ENCODE data around the gene TCF12. TPM values are rescaled to one million over a fixed set of nuclear protein-coding genes. Genes with fewer than 3 reads are reported as not detected.

Gene TCF12
- total and polyA plus RNA-seq, 2 of the 8 experiments (the other 6 are each of a cell fraction or from before 2014, with no cell fraction given) = 85.8 to 101 TPM

GRCh38 chr15:57330619-57331340 is 412.3 kb downstream of the TCF12 start:
- Histone ChIP-seq H3K18ac (ENCODE audit: extremely low read depth, low read length) (no peak overlapping the region), H4K91ac (replicated peaks; ENCODE audit: insufficient read length, low read length) (no peak overlapping the region), H3K56ac (replicated peaks; ENCODE audit: insufficient read length, low read depth, low read length) (no peak overlapping the region), H3K36me3 (ENCODE audit: control insufficient read depth in 2 of 4, insufficient read depth in 4 of 4, low read length in 3 of 4) (no peaks in the 10 kb centered on the region), H3K23me2 (ENCODE audit: low read depth, low read length) (no peaks in the 10 kb centered on the region), H2BK120ac (replicated peaks; ENCODE audit: low read depth, low read length) (no peak overlapping the region), H3K79me2 (ENCODE audit: control insufficient read depth in 1 of 2, insufficient read depth in 2 of 2, low read length in 2 of 2) (no peaks in the 10 kb centered on the region), H3K14ac (ENCODE audit: insufficient read length) (no peak overlapping the region), H2BK20ac (ENCODE audit: low read length) (no peak overlapping the region), H4K5ac (ENCODE audit: insufficient read length, low read depth, low read length) (no peak overlapping the region), H3K9ac (replicated peaks in 1 of 4; ENCODE audit: extremely low read depth in 1 of 4, low read depth in 3 of 4, low read length in 3 of 4) (no peak overlapping the region), H3K27me3 (replicated peaks in 1 of 4; ENCODE audit: control insufficient read depth in 3 of 4, extremely low read depth in 1 of 4, insufficient read depth in 3 of 4, low read length in 3 of 4) (no peaks in the 10 kb centered on the region; a peak in 1 of 7 replicates), H2BK12ac (ENCODE audit: low read depth, low read length) (no peak overlapping the region), H2AK5ac (ENCODE audit: low read depth, low read length) (no peak overlapping the region), H3K4me2 (ENCODE audit: insufficient read depth in 1 of 2, low read depth in 2 of 2, low read length in 2 of 2) (no peak overlapping the region), H2BK5ac (ENCODE audit: low read depth, low read length) (no peak overlapping the region), H3K4me1 (replicated peaks in 1 of 4; ENCODE audit: control insufficient read depth in 3 of 4, insufficient read depth in 4 of 4, low read length in 3 of 4) (peaks cover 0 to 4% (median 0%) of the 10 kb centered on the region in 4 experiments; a peak in 2 of 7 replicates), H2BK15ac (ENCODE audit: low read length) (no peak overlapping the region), H3K9me3 (ENCODE audit: insufficient read depth in 2 of 2, low read depth in 1 of 2, low read length in 1 of 2) (no peaks in the 10 kb centered on the region), H2AFZ (ENCODE audit: low read length) (no peak overlapping the region), H3K23ac (ENCODE audit: insufficient read length) (no peak overlapping the region), H3K4ac (replicated peaks; ENCODE audit: insufficient read length, low read depth, low read length) (no peak overlapping the region), H3K79me1 (ENCODE audit: low read depth, low read length) (no peaks in the 10 kb centered on the region), H4K8ac (ENCODE audit: extremely low read depth, insufficient read depth, low read length) (no peak overlapping the region), H3K4me3 (ENCODE audit: extremely low read depth in 1 of 4, insufficient read depth in 2 of 4, low read depth in 3 of 4, low read length in 4 of 4) (no peak overlapping the region), H3K27ac (ENCODE audit: low read depth, low read length) (no peak overlapping the region), H4K20me1 (replicated peaks in 1 of 2; ENCODE audit: control insufficient read depth in 1 of 2, insufficient read depth in 2 of 2, low read length in 2 of 2) (no peaks in the 10 kb centered on the region)
- POLR2A ChIA-PET (ENCODE audit: partially characterized antibody) = no interaction called here
- DNase-seq (ENCODE audit: low read depth in 1 of 2, low spot score in 2 of 2) (no peak), FAIRE-seq (no peak)
- no peak for TF ChIP-seq NANOG (IDR thresholded peaks at IDR 0.05; ENCODE audit: insufficient read depth, low read depth, low read length, poor library complexity, severe bottlenecking)
- TF ChIP-seq TAF7 (optimal IDR thresholded peaks at IDR 0.05; ENCODE audit: borderline replicate concordance, low read depth, low read length) = peak; percentile 20
- CTCF ChIA-PET (ENCODE audit: partially characterized antibody) = interaction anchor here (0.7 to 7.2 kb wide), 12 partner anchors 10 to 226 kb away, joined by 3 to 60 read pairs (median 8); no protein-coding TSS in a partner anchor
- 90% methylated on average over 14 of the region's 14 CpGs; no CpG with 5 or more reads in 1 of the 2 experiments for WGBS, 2 experiments (ENCODE audit: extremely low coverage in 1 of 2, insufficient coverage in 1 of 2, insufficient read length in 1 of 2, insufficient replicate concordance in 2 of 2, low coverage in 1 of 2, low lambda C conversion rate in 2 of 2, missing lambda C conversion rate in 1 of 2)
